ENCODE results near the gene TUG1.

Gene TUG1

DNA sequence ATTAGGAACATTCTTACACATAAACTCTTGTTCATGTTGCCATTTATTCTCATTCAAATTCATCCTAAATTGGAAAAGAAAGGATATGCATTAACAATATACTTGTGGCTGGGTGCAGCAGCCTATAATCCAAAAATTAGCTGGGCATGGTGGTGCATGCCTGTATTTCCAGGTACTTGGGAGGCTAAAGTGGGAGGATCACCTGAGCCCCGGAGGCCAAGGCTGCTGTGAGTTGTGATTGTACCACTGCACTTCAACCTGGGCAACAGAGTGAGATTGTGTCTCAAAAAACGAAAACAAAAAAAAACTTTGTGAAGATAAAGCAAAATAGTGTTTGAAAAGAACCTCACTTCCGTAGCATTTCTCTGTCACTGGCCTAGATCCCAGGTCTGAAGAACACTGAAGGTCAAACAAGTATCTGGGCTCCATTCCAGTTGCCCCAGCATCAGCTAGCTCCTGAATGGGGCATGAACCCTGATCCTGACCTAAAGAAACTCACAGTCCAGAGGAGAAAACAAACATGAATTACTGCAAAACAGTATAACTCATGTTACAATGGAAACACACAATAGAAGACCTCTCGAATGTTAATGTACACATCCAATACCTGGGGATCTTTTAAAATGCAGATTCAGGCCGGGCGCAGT is 32.2 kb downstream of the TUG1 start:
- no peak for TF ChIP-seq ZNF274 (IDR thresholded peaks at IDR 0.05; ENCODE audit: low read depth, low read length)
- no peak overlapping the region for H3K4me3 ChIP-seq (ENCODE audit: low read length)

DNA sequence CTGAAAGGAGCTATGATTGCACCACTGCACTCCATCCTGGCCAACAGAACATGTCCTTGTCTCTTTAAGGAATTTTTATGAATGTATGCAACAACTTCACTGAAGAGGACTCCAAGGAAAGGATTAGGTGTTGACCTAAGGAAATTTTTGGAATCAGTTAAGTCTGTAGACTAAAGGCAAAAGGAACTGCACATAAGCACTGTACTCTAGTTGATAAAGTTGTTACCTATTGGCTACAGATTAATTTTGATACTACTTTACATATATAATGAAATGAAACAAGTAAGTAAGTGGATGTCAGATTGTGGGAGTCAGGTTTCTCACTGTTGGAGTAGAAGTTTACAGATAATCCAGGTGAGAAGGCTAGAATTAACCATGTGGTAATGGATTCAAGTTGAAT is 36.5 kb downstream of the TUG1 start:
- TF ChIP-seq ZNF274 (IDR thresholded peaks at IDR 0.05; ENCODE audit: low read depth, low read length): no peak
- no peak overlapping the region for H3K4me3 ChIP-seq (ENCODE audit: low read length)

DNA sequence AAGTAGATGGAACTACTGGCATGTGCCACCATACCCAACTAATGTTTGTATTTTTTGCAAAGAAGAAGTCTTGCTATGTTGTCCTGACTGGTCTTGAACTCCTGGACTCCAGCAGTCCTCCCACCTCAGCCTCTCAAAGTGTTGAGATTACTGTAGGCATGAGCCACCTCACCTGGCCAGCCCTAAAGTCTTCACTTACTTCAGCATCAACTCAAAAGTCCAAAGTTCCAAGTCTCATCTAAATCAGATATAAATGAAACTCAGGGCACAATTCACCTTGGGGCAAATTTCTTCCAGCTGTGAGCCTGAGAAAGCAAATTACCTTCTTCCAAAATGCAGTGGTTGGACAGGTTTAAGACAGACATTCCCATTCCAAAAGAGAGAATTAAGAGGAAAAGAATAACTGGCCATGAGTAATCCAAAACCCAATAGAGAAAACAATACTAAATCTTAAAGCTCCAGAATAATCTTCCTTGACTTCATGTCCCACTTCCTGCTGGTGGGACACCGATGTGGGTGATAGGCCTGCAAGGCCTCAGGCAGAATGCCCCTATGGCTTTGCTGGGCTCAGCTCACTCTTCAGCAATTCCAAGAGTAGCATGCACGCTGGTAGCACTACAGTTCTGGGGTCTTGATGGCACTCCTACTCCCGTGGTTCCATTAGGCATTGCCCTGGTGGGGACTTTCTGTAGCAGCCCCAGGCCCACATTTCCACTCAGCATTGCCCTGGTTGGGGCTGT is 50.3 kb downstream of the TUG1 start:
- no peak for TF ChIP-seq ZNF274 (IDR thresholded peaks at IDR 0.05; ENCODE audit: low read depth, low read length)
- H3K4me3 ChIP-seq (ENCODE audit: low read length): no peak overlapping the region

DNA sequence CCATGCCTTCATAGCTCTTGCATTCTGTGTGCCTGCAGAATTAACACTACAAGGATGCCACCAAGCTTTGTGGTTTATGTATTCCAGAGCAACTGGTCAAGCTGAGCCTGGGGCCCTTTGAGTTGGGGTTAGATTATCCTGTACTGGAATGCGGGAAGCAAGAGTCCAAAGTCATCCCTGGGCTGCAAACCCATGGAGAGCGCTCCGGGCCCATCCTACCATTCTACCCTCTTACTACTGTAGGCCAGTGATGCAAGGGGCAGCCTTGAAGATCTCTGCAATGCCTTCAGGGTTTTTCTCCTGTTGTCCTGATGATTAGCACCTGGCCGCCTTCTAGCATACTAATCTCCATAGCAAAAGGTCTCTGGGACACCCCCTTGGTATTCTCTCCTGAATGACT is 51.3 kb downstream of the TUG1 start:
- H3K4me3 ChIP-seq (ENCODE audit: low read length): no peak overlapping the region
- no peak for TF ChIP-seq ZNF274 (IDR thresholded peaks at IDR 0.05; ENCODE audit: low read depth, low read length)

DNA sequence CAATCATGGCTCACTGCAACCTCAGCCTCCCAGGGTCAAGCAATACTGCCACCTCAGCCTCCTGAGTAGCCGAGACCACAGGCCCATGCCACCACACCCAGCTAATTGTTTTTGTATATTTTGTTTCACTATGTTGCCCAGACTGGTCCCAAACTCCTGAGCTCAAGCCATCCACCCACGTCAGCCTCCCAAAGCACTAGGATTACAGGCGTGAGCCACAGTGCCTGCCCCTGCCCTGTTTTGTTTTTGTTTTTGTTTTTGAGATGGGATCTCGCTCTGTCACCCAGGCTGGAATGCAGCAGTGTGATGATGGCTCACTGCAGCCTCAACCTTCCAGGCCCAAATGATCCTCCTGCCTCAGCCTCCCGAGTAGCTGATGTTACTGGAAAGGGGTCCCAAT is 53.5 kb downstream of the TUG1 start:
- no peak for TF ChIP-seq ZNF274 (IDR thresholded peaks at IDR 0.05; ENCODE audit: low read depth, low read length)

More for the DNA sequence above, 53.5 kb downstream of the TUG1 start:
- no peak overlapping the region for H3K4me3 ChIP-seq (ENCODE audit: low read length)
